ENCODE measurements around the gene SKP2. TPM values are rescaled to one million over a fixed set of nuclear protein-coding genes. Genes with fewer than 3 reads are reported as not detected.

SKP2 gene
- total RNA-seq, 1 donor = 142 TPM

GRCh38 chr5:36208786-36209185 lies 56.9 kb downstream of the SKP2 start:
- no peak for TF ChIP-seq CTCF (IDR thresholded peaks at IDR 0.05; ENCODE audit: insufficient read depth, low read depth, low read length)
- DNase-seq (ENCODE audit: low read depth) = no peak
- no peak overlapping the region for H3K4me3 ChIP-seq (ENCODE audit: low read depth, low read length)

- H3K4me3 ChIP-seq (ENCODE audit: low read depth, low read length) = no peak overlapping the region
- TF ChIP-seq CTCF (IDR thresholded peaks at IDR 0.05; ENCODE audit: insufficient read depth, low read depth, low read length) = no peak
- DNase-seq (ENCODE audit: low read depth) = peak; percentile 27
These were observed 57.8 kb downstream of the SKP2 start for GRCh38 chr5:36209664-36210063.

- TF ChIP-seq CTCF (IDR thresholded peaks at IDR 0.05; ENCODE audit: insufficient read depth, low read depth, low read length) = peak; percentile 4
- no peak overlapping the region for H3K4me3 ChIP-seq (ENCODE audit: low read depth, low read length)
- no peak for DNase-seq (ENCODE audit: low read depth)
These were observed 62.5 kb downstream of the SKP2 start for GRCh38 chr5:36214436-36214835.

GRCh38 chr5:36215910-36216309 lies 64.0 kb downstream of the SKP2 start:
- no peak overlapping the region for H3K4me3 ChIP-seq (ENCODE audit: low read depth, low read length)
- DNase-seq (ENCODE audit: low read depth) = no peak
- no peak for TF ChIP-seq CTCF (IDR thresholded peaks at IDR 0.05; ENCODE audit: insufficient read depth, low read depth, low read length)

GRCh38 chr5:36217567-36217966 lies 65.7 kb downstream of the SKP2 start:
- no peak overlapping the region for H3K4me3 ChIP-seq (ENCODE audit: low read depth, low read length)
- TF ChIP-seq CTCF (IDR thresholded peaks at IDR 0.05; ENCODE audit: insufficient read depth, low read depth, low read length) = no peak
- DNase-seq (ENCODE audit: low read depth) = no peak

GRCh38 chr5:36217988-36218387 lies 66.1 kb downstream of the SKP2 start:
- no peak for DNase-seq (ENCODE audit: low read depth)
- no peak overlapping the region for H3K4me3 ChIP-seq (ENCODE audit: low read depth, low read length)
- no peak for TF ChIP-seq CTCF (IDR thresholded peaks at IDR 0.05; ENCODE audit: insufficient read depth, low read depth, low read length)

- no peak for TF ChIP-seq CTCF (IDR thresholded peaks at IDR 0.05; ENCODE audit: insufficient read depth, low read depth, low read length)
- H3K4me3 ChIP-seq (ENCODE audit: low read depth, low read length) = no peak overlapping the region
- DNase-seq (ENCODE audit: low read depth) = no peak
These were observed 70.7 kb downstream of the SKP2 start for GRCh38 chr5:36222620-36223019.
